HepG2 (cell line): ENCODE data around the gene NOXO1. TPM values are rescaled to one million over a fixed set of nuclear protein-coding genes. Genes with fewer than 3 reads are reported as not detected.

ENCODE experiments used
- FOXA1 ChIP-seq, 2 experiments: fragments of 450-650 bp in 1 of 2; sonication (generic) in 1 of 2; formaldehyde crosslinking in 1 of 2; IDR thresholded peaks; 2 replicates each; pipeline versions ENCODE4 v1.4.0 to v1.6.1; 2016 to 2020; ENCODE audit warnings: missing genetic modification reagents in 1 of 2
- FOXM1 ChIP-seq: sonication (generic); formaldehyde crosslinking; IDR thresholded peaks from 2 replicates; pipeline ENCODE4 v1.5.0; 2020; ENCODE audit warnings: missing genetic modification reagents
- HNRNPLL ChIP-seq: fragments of 200-400 bp; formaldehyde crosslinking; IDR thresholded peaks from 2 replicates; pipeline ENCODE4 v1.6.1; 2017; ENCODE audit warnings: mild to moderate bottlenecking, low read depth, low read length; ENCODE audit not compliant: poor library complexity, severe bottlenecking
- KLF9 ChIP-seq: IDR thresholded peaks from 2 replicates; pipeline ENCODE4 v1.6.1; 2016; ENCODE audit warnings: low read depth
- PHF5A ChIP-seq: IDR thresholded peaks from one replicate; pipeline ENCODE4 v1.6.1; 2018; ENCODE audit warnings: low read depth, missing genetic modification reagents; ENCODE audit not compliant: unreplicated experiment
- PITX1 ChIP-seq: sonication (generic); formaldehyde crosslinking; IDR thresholded peaks from 2 replicates; pipeline ENCODE4 v1.5.1; 2020; ENCODE audit warnings: mild to moderate bottlenecking, missing genetic modification reagents
- RNF219 ChIP-seq: sonication (generic); formaldehyde crosslinking; IDR thresholded peaks from 2 replicates; pipeline ENCODE4 v1.5.0; 2020; ENCODE audit warnings: mild to moderate bottlenecking, missing genetic modification reagents
- SAP130 ChIP-seq: IDR thresholded peaks from 2 replicates; pipeline ENCODE4 v1.6.1; 2016; ENCODE audit warnings: low read depth
- ZBTB43 ChIP-seq: sonication (generic); formaldehyde crosslinking; conservative IDR thresholded peaks from 2 replicates; pipeline ENCODE4 v1.4.0; 2020; ENCODE audit warnings: missing genetic modification reagents
- ZMYM3 ChIP-seq: sonication (generic); formaldehyde crosslinking; IDR thresholded peaks from 2 replicates; pipeline ENCODE4 v1.5.1; 2020; ENCODE audit warnings: mild to moderate bottlenecking, missing genetic modification reagents
- ZNF205 ChIP-seq: IDR thresholded peaks from 2 replicates; pipeline ENCODE4 v1.6.1; 2018; ENCODE audit warnings: missing biosample characterization, missing genetic modification reagents
- ZNF431 ChIP-seq: sonication (generic); formaldehyde crosslinking; IDR thresholded peaks from 2 replicates; pipeline ENCODE4 v1.9.0; 2022; ENCODE audit warnings: missing genetic modification reagents, low read depth, mild to moderate bottlenecking, borderline replicate concordance
- ZNF446 ChIP-seq: sonication (generic); formaldehyde crosslinking; IDR thresholded peaks from 2 replicates; pipeline ENCODE4 v1.5.0; 2020; ENCODE audit warnings: mild to moderate bottlenecking, missing genetic modification reagents
- ZNF605 ChIP-seq: sonication (generic); formaldehyde crosslinking; IDR thresholded peaks from 2 replicates; pipeline ENCODE4 v1.8.0; 2022; ENCODE audit warnings: mild to moderate bottlenecking, missing genetic modification reagents
- ZNF644 ChIP-seq: IDR thresholded peaks from 2 replicates; pipeline ENCODE4 v1.6.1; 2016; ENCODE audit warnings: low read depth
- ZNF687 ChIP-seq: sonication (generic); formaldehyde crosslinking; IDR thresholded peaks from 2 replicates; pipeline ENCODE4 v1.5.1; 2020; ENCODE audit warnings: mild to moderate bottlenecking, missing genetic modification reagents, moderate library complexity
- ZNF720 ChIP-seq: sonication (generic); formaldehyde crosslinking; IDR thresholded peaks from 2 replicates; pipeline ENCODE4 v1.4.0; 2020; ENCODE audit warnings: missing genetic modification reagents
- ZNF749 ChIP-seq: sonication (generic); formaldehyde crosslinking; IDR thresholded peaks from 2 replicates; pipeline ENCODE4 v1.8.0; 2022; ENCODE audit warnings: mild to moderate bottlenecking, missing genetic modification reagents, moderate library complexity, borderline replicate concordance
- ZNF770 ChIP-seq: sonication (generic); formaldehyde crosslinking; IDR thresholded peaks from 2 replicates; pipeline ENCODE4 v1.5.0; 2020; ENCODE audit warnings: mild to moderate bottlenecking, missing genetic modification reagents
- ZNF780A ChIP-seq: sonication (generic); formaldehyde crosslinking; IDR thresholded peaks from 2 replicates; pipeline ENCODE4 v1.8.0; 2022; ENCODE audit warnings: mild to moderate bottlenecking, missing genetic modification reagents, moderate library complexity
- ZNF850 ChIP-seq: sonication (generic); formaldehyde crosslinking; conservative IDR thresholded peaks from 2 replicates; pipeline ENCODE4 v1.9.0; 2021; ENCODE audit warnings: mild to moderate bottlenecking, missing genetic modification reagents
- polyA plus RNA-seq, 8 experiments: library from polyadenylated mRNA; depleted of rRNA in 3 of 8; stranded (reverse) in 7 of 8; unstranded in 1 of 8; fragments of >200 nt; fragmentation: Illumina TruSeq in 4 of 8; extraction: Trizol in 4 of 8; gene quantifications; 2 replicates each; pipeline versions ENCODE4 v1.2.1 to v1.2.3, GENCODE V29; 2011 to 2016; ENCODE audit warnings: low read depth in 4 of 8, missing spikeins in 1 of 8, mixed read lengths in 1 of 8; ENCODE audit not compliant: insufficient read depth in 1 of 8
- total RNA-seq, 5 experiments: library from RNA; depleted of rRNA; stranded (reverse); fragments of >200 nt; fragmentation: Illumina TruSeq; extraction: Trizol; gene quantifications; 2 replicates each; pipeline ENCODE4 v1.2.3, GENCODE V29; 2016; ENCODE audit warnings: low read depth in 1 of 5

Gene NOXO1
- total and polyA plus RNA-seq, 2 of the 13 experiments (the other 11 are each of a cell fraction or from before 2014, with no cell fraction given), result 0.69 to 1.4 TPM

- TF ChIP-seq FOXA1 (IDR thresholded peaks at IDR 0.05) (no peak), FOXA1 (CRISPR knock-in tag; IDR thresholded peaks at IDR 0.05) (no peak), KLF9 (CRISPR knock-in tag) (no peak), ZNF720 (no peak), ZNF770 (CRISPR knock-in tag) (0 out of 2 replicates have a peak, but pooled peaks have one; percentile 13), ZNF850 (no peak), PITX1 (CRISPR knock-in tag) (no peak), ZMYM3 (no peak), ZNF205 (CRISPR knock-in tag) (no peak), ZNF431 (CRISPR knock-in tag) (no peak), ZNF749 (CRISPR knock-in tag) (no peak), ZNF605 (CRISPR knock-in tag) (no peak), ZNF687 (no peak), FOXM1 (CRISPR knock-in tag) (no peak), ZBTB43 (CRISPR knock-in tag) (no peak), SAP130 (CRISPR knock-in tag) (0 out of 2 replicates have a peak, but pooled peaks have one; percentile 3), RNF219 (CRISPR knock-in tag) (no peak), ZNF446 (CRISPR knock-in tag) (no peak), HNRNPLL (no peak), ZNF780A (no peak), ZNF644 (CRISPR knock-in tag) (no peak), PHF5A (CRISPR knock-in tag) (no peak)
These were observed 39.0 kb downstream of the NOXO1 start (continued) for GRCh38 chr16:1942047-1942809.
